ENCODE data around the gene LRFN2.

The LRFN2 gene

DNA sequence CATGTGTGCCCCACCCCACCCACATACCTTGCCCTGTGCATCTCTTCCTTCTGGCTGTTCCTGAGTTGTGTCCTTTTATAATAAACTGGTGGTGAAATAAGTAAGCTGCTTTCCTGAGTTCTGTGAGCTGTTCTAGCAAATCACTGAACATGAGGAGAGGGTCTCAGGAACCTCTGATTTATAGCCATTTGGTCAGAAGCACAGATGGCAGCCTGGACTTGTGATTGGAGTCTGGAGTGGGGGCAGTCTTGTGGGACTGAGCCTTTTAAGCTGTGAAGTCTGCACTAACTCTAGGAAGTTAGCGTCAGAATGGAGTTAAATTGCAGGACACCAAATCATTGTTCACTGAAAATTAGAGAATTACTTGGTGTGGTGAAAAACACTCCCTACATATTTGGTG, 245.4 kb downstream of the LRFN2 start:
- Mint-ChIP-seq H3K27me3 (peaks cover 9% of the 10 kb centered on the region), H3K27ac (no peak overlapping the region), H3K9me3 (no peaks in the 10 kb centered on the region), H3K4me1 (ENCODE audit: low read depth) (no peaks in the 10 kb centered on the region), H3K36me3 (ENCODE audit: low read depth) (no peaks in the 10 kb centered on the region), H3K4me3 (no peak overlapping the region)
- intact Hi-C loops (cut with micrococcal nuclease), result no loop called here

Data from dendritic cell treated with granulocyte-macrophage colony-stimulating factor and Interleukin-4, amounts not matched to agents 40 ng/mL and 50 ng/mL, for 4 days (primary cell).